ENCODE results near the gene FGFRL1.
A peak's percentile ranks its signal among the peaks of the same experiment; 100 is the strongest.

The FGFRL1 gene
- 5.8 to 23.0 (median 10.6) reads per million in 17 experiments for total RNA-seq

DNA sequence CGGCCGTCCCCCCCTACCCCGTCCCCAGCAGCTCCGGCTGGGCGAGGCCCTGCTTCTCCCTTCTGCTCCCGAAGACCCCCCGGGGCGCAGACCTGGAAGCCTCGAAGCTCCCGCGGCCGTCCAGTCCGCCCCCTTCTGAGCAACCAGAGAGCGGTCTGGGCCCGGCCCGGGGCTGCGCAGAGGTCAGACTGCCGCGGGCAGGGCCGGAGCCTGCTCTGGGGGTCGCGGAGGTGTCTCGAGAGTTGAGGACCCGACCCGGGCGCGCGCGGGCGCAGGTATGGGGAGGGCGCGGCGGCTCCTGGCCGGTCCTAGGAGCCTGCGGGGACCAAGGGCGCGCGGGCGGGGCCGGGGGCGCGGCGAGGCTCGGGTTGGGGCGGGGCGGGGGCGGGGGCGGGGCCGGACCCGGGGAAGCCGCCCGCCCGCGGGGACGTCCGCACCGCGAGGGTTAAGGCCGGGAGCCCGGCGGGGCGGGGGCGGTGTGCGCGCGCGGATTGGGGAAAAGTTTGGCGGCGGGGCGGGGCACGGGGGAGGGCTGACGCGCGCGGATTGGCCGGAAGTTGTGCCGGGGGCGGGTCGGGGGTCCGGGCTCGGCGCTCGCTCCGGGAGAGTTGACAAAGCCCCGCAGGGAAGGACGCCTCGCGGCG, at the start of gene FGFRL1:
Gene FGFRL1 (plus strand): TSS at position 605 of the 644 bp plus-strand sequence. CDS start 860 bp downstream, outside the sequence.
- DNase-seq, result peak; percentile 85 to 97 (median 92)

DNA sequence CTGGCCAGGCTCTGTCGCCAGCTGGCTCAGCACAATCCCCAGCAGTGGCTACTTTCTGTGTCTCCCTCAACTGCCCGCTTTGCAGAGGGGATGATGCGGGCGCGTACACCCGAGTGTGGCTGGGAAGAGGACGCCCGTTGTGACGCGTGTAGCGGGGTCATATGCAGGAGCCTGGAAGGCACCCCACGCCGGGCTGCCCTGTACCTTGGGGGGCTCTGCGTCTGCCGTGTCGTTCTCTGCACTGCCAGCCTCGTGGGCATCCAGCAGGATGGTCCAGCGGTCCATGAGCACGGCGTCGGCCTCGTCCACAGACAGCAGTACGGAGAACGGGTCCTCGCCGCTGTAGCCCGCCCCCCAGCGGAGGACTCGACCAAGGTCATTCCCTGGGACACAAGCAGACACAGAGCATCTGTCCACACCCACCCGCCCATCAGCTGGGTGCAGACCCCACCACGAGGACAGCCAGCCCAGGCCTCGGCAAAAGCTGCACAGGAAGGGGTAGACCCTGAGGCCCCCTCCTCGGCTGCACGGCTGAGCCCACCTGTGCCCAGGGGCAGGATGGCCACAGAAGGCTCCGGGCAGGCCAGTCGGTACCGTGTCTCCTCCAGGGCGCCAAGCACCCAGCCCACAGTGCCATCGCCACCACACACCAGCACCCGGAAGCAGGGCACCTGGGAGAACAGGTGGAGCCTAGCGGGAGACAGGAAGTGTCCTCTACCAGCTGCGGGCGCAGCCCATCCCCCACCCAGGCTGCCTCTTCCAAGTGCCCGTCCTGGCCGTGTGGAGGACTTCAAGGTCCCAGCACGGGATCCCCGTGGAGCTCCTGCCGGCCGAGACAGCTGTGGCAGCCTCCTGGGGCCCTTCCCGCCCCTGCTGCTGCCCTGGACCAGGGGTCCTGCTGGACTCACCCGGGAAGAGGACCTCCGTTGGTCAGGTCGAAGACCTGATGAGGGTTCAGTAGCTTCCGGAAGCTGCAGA, 48.9 kb upstream of the FGFRL1 start:
- no peak for DNase-seq

DNA sequence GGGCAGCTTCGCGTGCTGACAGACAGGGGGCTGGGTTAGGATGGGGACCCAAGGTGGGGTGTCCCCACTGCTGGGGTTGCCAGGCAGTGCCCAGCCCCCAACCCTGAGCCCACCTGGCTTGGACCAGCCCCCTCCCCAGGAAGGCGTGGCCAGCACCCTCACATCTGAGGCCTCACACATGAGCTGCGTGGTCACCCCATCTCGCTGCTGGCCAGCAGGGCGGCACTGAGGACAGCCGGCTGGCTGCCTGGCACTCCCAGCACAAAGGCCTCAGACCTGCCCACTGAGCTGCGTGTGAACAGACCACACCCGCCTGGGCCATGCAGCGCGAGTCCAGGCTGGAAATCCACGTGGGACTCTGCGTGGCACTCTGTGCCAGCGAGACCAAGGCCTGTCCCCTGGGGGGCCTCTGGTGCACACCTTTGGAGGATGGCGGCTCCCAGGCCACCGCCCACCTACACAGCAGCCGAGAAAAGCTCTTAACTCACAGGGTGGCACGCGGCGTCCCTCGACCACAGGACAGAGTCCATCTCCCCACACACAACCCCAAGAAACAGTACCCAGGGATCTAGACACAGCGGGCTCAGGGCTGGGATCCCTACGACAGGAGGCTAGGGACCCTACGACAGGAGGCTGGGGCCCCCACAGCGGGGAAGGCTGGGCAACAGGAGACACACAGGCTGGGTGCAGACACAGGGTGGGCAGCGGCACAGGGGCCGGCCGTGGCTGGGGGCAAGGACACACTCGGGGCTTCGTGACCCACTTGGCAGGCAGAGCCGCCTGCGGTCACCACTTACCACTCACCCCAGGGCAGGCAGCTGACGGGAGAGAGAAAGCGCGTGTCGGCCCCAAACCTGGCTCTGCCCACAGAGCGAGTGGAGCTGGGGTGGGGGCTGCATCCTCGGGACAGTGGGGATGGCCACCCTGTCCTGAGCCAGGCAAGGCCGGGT, 47.9 kb upstream of the FGFRL1 start:
- DNase-seq, result no peak

DNA sequence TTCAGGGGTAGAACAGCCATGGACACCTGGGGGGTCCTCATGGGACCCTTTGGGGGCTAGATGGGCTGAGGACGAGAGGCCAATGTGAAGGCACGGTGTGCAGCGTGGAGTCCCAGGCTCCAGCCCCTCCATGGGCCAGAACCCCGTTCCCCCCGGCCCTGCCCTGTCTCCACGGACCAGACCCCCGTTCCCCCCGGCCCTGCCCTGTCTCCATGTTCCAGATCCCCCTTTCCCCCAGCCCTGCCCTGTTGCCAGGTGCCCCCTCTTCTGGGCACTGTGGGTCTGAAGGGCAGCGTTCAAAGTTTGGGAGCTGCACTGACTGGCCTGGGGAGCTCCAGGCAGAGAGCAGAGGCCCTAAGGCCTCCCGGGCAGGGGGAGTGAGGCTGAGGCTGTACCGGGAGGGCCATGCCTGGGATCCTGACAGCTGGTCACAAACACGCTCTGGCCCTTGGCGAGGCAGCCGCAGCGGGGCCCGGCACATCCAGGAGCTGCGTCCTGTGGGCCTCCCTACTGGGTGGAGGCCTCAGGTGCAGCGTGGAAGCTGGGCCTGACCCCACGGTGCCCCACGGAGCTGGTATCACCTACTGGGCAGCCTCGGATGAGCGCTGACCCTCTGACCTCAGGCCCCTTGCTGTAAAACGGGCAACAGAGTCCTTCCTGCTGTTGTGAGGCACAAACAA, 46.9 kb upstream of the FGFRL1 start:
- DNase-seq, result no peak

- DNase-seq, result no peak
Measured at GRCh38 chr4:965048-965765, 46.2 kb upstream of the FGFRL1 start.

- no peak for DNase-seq
Measured at GRCh38 chr4:965766-966134, 45.7 kb upstream of the FGFRL1 start.

DNA sequence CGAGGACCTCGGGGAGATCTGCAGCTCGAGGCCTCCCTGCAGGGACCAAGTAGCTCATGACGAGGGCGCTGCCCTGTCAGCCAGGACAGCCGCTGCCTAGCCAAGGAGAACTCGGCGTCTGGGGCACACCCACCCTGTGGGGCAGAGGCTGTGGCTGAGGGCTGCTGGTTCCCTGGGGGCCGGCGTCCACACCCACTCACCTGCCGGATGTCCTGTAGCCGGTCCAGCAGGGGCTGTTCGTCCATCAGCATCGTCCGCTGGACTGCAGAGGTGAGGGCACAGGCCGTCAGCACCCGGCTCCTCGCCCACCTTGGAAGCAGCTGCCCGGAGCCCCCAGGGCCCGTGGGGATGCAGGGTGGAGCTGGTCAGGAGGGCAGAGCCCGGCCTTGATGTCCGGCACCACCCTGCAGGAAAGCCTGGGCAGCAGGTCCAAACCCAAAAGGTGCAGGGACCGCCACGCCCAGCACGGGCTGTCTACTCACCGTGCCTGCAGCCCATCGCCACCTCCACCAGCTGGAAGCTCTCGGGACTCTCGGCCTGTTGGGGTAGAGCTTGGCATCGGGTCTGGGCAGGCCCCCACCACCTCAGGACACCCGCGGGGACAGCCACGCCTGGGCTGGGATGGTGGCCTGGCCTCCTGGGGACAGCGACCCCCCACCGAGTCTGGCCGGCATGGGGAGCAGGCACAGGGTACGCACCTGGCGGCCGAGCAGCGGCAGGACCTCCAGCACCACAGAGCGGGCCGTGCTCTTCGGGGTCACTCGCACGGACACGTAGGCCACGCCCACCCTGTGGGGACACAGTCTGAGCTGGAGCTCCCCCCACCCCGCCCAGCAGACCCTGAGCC, 44.9 kb upstream of the FGFRL1 start:
- no peak for DNase-seq

- peak in 3 of 4 experiments; percentile 32 to 52 (median 35) for DNase-seq
Measured at GRCh38 chr4:967113-968104, 44.0 kb upstream of the FGFRL1 start.

GRCh38 chr4:968221-968620, 43.2 kb upstream of the FGFRL1 start:
- DNase-seq, result no peak

GRCh38 chr4:968621-969394, 42.6 kb upstream of the FGFRL1 start:
- DNase-seq, result no peak

- DNase-seq, result peak in 3 of 4 experiments; percentile 16 to 41 (median 23)
Measured at GRCh38 chr4:970046-970745, 41.2 kb upstream of the FGFRL1 start.

GRCh38 chr4:970854-971520, 40.4 kb upstream of the FGFRL1 start:
- DNase-seq, result no peak

DNA sequence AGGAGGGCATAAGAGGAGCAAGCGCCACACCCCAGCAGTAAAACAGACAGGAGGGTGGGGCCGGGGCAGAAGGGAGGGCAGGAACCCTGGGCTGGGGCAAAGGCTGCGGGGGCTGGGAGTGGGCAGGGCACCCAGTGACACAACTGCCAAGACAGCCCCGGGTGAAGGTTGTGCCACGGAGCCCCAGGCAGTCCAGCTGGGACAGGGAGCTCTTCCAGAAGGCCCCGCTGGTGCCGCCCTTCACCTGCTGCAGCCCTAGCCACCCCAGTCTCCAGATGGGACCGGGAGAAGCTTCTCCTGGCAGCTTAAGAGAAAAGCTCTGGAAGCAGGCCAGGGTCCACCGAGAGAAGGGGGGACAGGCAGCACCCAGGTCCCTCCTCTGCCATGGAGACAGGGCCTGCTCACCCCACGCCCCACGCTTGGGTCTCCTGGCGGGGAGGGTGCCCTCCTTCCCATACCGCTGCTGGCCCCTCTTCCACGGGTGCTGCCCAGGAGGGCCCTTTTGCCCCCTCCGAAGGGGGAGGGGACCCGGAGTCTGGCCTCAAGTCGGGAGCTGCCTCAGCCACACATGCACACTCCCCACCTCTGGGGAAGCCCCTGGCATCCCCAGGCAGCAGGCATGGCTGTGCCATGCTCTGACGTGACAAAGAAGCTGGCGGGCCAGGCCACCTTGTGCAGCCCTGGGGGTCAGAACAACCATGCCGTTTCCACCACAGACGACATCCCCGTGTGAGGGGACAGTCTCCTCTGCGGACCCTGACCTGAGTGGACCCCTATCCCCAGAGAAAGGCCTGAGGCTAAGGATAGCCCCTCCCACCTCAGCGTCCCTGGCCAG, 39.5 kb upstream of the FGFRL1 start:
- no peak for DNase-seq

DNA sequence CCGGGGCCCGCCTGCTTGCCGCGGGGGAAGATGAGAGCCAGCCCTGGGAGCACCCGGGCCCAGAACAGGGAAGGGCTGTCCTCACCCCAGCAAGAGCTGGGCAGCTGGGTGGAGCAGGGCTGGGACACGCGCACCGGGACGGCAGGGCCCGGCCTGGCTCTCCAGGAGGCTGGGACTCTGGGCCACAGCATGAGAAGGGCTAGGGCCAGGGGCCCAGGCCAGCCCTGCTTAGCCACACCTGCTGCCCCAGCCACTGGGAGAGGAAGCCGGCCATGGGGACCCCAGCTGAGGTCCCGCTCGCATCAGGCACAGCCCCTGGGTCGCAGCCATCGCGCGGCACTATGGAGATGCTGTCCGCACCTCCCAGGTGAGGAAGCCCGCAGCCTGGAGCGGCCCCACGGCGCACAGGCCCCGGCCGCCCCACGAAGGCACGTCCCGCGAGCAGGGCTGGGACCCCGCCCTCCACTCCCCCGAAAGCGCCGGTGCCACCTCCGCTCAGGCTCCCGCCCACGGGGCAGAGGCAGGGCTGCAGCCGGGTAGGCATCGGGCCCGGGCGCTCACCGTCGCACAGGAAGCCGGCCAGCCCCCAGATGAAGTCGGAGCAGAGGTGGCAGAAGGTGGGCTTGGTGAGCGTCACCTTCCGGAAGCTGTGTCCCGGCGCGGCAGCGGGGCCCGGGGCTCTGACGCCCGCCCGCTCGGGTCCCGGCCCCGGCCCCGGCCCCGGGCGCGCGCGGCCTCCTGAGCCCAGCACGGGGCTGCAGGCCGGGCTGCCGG, 38.6 kb upstream of the FGFRL1 start:
- peak; percentile 29 to 65 (median 44) for DNase-seq

All from suppressor macrophage (primary cell).